GM12875 (cell line): ENCODE data around the gene GALNT9.

Experiments used
- H3K4me3 ChIP-seq: one replicate; pipeline ENCODE4 v1.5.1; 2011; ENCODE audit warnings: low read depth, low read length, control low read depth
- TF ChIP-seq, protein P1 (sequence below): IDR thresholded peaks from 2 replicates; pipeline ENCODE4 v1.5.1; 2011; ENCODE audit warnings: low read depth, mild to moderate bottlenecking, control low read depth, inconsistent platforms, low read length, moderate library complexity, borderline replicate concordance; ENCODE audit not compliant: insufficient read depth

GALNT9 gene

DNA sequence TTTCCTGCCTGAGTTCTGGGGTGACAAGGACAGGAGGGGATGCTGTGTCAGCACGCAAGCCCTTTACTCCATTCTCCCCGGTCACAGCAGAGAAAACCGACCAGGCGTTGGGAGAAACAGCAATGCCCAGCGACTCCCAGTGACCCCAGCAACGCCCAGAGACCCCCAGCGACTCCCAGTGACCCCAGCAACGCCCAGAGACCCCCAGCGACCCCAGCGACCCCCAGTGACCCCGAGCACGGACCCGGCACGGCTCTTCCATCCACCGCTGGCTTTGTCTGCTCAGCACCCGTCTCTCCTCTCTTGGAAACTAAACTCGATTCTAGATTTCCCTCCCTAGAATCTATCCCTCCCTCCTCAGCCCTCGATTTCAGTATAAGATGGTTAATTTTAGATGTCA is 38.5 kb upstream of the GALNT9 start:
- no peak overlapping the region for H3K4me3 ChIP-seq
- TF ChIP-seq, protein P1, sequence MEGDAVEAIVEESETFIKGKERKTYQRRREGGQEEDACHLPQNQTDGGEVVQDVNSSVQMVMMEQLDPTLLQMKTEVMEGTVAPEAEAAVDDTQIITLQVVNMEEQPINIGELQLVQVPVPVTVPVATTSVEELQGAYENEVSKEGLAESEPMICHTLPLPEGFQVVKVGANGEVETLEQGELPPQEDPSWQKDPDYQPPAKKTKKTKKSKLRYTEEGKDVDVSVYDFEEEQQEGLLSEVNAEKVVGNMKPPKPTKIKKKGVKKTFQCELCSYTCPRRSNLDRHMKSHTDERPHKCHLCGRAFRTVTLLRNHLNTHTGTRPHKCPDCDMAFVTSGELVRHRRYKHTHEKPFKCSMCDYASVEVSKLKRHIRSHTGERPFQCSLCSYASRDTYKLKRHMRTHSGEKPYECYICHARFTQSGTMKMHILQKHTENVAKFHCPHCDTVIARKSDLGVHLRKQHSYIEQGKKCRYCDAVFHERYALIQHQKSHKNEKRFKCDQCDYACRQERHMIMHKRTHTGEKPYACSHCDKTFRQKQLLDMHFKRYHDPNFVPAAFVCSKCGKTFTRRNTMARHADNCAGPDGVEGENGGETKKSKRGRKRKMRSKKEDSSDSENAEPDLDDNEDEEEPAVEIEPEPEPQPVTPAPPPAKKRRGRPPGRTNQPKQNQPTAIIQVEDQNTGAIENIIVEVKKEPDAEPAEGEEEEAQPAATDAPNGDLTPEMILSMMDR: no peak

DNA sequence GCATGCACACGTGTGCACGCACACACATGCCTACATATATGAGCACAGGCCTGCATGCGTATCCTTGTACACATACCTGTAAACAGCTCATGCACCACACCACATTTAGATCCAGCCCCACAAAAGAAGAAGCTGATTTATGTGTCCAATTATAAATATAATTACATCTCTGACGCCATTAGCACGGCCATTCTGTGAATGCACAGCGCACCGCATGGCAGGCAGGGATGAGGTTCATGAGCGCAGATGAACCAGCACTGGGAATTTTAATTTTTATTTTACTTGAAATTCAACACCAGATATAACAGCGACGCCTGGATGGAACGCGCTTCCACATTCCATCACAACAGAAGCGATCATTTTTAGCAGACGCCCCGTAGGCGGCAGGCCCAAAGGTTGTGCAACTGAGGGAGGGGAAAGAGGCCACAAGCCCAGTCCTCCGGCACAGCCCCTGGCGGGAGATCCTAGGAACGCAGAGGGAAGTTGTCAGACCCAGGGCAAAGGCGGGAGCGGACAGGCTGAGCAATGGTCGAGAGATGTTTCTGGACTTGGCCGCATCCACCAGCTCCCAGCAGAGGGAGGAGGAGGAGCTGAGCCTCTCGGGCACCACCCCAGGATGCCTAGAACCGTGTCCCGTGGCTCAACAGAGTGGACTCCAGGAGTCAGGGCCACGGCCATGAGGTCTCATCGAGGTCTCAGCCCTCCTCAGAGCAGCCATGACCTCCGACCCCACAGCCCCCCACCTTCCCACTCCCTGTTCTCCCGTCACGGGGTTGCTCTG is 37.9 kb upstream of the GALNT9 start:
- TF ChIP-seq, protein P1: no peak
- no peak overlapping the region for H3K4me3 ChIP-seq

DNA sequence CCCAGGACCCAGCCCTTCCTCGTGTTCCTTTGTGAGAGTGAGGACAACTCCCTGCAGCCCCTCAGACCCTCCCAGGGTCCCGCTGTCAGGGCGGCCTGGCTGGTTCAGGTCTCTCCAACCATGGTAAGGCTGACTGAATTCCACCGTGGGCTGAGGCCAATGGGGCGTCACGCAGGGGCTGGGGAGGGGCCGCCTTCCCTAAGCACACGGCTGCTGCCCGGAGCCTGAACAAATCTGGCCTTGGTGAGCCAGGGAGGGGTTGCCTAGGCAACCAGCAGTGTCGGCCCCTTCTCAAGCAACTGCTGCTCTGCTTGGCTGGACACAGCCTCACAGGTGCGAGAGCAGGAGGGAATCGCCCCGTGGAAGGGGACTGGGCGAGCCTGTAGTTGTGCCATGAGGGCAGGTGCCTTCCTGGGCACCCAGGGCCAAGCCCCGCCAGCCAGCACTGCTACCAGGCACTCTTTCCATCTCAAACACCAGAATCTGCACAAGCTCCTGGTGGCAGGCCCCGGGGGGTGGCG is 37.0 kb upstream of the GALNT9 start:
- TF ChIP-seq, protein P1: no peak
- no peak overlapping the region for H3K4me3 ChIP-seq

DNA sequence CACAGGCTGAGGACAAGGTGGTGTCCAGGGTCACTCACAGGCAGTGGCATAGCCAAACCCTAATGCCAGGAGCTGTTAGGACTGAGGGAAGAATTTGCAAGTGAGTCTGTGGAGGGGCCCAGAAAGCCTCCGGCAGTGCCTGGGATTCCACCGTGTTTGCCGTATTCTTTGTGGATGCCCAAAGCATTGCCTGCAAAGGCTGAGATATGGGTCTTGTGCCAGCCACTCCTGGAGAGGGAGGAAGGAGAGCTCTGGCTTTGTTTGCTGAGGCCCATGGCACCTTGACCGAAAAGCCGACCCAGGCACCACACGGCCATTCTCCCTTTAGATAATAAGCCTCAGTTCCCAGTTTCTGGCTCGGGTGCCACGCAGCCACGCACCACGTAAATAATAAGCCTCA is 35.8 kb upstream of the GALNT9 start:
- TF ChIP-seq, protein P1: no peak

DNA sequence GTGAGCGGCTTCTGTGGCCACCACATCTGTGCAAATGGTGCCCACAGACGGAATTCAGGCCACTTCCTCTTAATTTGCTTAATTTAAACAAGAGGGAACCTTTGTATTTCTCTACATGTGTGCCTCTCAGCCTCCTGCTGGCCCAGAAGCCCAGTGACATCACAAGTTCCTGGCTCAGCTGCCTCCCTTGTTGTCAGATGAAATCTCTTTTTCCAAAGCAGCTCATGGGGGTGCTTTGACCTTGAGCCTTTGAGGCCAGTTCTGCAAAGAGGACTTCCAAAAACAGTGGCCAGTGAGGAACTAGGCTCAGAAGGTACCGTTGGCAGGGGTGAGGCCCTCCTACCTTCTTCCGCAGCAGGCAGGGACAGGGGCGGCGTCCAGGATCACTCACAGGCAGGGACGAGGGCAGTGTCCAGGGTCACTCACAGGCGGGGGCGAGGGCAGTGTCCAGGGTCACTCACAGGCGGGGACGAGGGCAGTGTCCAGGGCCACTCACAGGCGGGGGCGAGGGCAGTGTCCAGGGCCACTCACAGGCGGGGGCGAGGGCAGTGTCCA is 35.0 kb upstream of the GALNT9 start:
- TF ChIP-seq, protein P1: no peak
- no peak overlapping the region for H3K4me3 ChIP-seq

More for the DNA sequence above, 35.8 kb upstream of the GALNT9 start:
- no peak overlapping the region for H3K4me3 ChIP-seq

DNA sequence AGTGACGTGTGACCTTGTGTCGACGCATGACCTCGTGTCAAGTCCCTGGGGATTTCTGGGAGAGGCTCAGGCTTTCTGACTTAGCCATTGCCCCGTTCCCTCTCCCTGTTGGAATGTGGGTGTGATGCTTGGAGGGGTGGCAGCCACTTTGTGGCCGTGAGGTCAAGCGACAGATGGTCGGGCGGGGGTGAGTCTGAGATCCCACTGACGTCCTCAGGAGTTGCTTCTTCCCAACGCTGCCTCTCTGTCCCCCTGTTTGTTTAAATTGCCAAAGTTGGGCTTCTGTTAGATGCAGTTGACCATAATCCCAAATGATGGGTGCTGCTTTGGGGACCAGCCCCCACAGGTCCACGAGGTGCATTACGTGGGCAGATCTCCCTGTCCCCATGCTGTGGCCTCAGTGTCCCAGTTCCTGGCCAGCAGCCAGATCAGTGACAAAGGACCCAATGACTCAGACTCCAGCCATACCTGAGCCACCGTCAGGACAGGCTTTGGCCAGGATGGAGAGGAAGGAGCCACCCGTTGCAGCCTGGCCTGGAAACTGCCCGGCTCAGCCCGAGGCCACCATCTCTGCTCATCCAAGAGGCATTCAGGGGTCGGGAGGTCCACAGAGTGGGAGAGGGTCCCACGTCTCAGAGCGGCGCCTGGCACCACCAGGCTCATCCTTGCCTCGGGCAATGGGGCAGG is 34.4 kb upstream of the GALNT9 start:
- TF ChIP-seq, protein P1: no peak
- no peak overlapping the region for H3K4me3 ChIP-seq
